ENCODE results near the gene RNF43.

Gene RNF43

DNA sequence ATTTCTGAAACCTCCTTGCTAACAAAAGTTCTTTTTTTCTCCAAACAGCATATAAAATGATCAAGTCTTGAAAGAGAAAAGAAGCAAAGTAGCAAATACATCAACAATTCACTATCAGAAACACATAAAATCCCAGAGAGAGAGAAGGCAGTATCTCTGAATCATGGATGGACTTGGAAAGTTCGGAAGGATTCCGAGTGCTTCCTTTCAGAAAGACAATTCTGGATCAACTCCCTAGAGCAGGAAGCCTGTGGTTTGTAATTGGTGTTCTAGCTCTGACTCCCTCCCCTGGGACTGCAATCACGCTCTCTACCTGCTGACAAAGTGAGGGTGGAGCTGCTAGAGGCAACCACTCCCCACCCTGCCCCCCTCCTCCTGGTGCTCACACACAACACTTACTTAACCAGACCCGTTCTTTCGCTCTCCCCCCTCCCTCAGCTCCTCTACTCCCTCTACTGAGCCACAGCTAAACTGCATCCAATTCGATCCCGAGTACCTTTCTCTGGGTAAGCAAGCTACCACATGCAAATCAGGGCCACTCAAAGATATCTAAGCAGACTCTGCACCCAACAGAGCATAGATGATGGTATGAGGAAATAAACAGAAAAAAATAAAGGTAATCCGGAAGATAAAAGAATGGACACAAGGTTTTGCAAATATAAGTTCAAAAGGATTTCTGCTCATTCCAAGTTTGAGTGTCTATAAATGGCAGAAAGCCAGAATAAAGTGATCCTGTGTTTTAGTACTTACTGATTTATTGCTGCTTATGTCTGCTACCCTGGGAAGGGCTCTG lies at the start of gene RNF43:
Gene RNF43 (minus strand): TSS at position 235 of the 793 bp plus-strand sequence. CDS start 1,957 bp downstream, outside the sequence.
- peak; percentile 70 for TF ChIP-seq CTCF (IDR thresholded peaks at IDR 0.05; ENCODE audit: extremely low read depth, missing control alignments)
- DNase-seq (ENCODE audit: low spot score), result peak; percentile 87

DNA sequence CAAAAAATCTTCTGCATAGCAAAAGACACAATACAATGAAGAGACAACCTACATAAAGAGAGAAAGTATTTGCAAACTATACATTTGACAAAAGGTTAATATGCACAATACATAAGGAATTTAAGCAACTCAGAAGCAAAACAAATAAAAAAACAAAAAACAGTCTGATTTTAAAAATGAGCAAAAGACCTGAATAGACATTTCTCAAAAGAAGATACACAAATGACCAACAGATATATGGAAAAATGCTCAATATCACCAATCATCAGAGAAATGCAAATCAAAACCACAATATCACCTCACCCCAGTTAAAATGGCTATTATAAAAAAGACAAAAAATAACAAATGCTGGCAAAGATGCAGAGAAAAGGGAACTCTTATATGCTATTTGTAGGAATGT lies 38.2 kb upstream of the RNF43 start:
- TF ChIP-seq CTCF (IDR thresholded peaks at IDR 0.05; ENCODE audit: extremely low read depth, missing control alignments), result no peak
- no peak for DNase-seq (ENCODE audit: low spot score)

DNA sequence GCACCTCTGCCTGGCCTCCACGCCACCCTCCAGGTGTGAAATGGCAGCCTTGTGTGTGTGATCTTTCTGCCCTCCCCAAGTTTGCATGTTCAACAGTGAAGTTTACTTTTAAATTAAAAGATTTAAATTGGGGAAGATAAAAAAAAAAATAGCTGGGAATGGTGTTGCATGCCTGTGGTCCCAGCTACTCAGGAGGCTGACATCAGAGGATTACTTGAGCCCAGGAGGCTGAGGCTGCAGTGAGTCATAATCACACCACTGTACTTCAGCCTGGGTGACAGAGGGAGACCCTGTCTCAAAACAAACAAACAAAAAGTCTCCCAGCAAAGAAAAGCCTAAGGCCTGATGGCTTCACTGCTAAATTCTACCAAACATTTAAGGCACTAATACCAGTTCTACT lies 35.4 kb upstream of the RNF43 start:
- no peak for DNase-seq (ENCODE audit: low spot score)
- no peak for TF ChIP-seq CTCF (IDR thresholded peaks at IDR 0.05; ENCODE audit: extremely low read depth, missing control alignments)

DNA sequence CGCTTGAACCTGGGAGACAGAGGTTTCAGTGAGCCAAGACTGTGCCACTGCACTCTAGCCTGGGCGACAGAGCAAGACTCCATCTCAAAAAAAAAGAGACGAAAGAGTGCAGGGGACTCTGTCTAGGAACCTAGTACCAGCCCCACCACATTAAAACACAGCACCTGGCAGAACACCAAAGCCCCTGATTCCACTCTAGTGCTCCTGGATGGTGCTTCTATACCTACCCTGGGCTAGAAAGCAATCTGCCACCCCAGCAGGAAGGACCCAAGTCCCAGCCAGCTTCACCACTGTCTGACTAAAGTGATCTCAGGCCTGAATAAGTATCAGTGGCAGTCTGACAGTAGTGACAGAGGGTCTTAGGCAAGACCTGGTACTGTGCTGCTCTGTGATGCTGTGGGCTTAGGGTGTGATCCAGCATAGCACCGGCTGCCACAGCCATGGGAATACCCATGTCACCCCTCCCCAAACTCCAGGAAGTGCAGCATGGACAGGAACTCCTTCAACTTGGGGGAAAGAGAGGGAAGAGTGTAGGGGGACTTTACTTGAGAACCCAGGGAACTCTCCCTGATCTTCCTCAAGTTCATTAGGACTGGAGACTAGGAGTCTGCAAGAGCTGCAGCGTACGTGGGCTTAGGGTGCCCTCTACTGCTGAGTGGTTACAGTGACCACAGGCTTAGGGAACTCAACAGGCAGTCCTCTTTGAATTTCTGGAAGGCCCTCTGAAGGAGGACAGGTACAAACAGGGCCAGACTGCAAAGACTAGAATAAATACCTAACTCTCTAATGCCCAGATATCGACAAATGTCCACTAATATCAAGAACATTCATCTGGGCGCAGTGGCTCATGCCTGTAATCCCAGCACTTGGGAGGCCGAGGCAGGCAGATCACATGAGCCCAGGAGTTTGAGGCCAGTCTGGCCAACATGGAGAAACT lies 30.0 kb upstream of the RNF43 start:
- peak; percentile 54 for TF ChIP-seq CTCF (IDR thresholded peaks at IDR 0.05; ENCODE audit: extremely low read depth, missing control alignments)
- DNase-seq (ENCODE audit: low spot score), result peak; percentile 72

DNA sequence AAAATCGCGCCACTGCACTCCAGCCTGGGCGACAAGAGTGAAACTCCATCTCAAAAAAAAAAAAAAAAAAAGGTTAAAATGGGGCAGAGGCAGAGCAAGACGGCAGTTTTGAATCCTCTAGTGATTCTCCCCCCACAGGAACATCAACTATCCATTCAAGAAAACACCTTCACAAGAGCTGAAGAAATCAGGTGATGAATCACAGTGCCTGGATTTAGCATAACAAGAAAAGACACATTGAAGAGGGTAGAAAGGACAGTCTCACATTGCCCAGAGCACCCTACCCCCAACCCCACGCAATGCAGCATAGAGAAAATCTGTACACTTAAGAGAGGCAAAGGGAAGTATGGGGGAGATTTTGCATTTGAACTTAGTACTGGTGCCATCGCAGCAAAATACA lies 28.8 kb upstream of the RNF43 start:
- no peak for TF ChIP-seq CTCF (IDR thresholded peaks at IDR 0.05; ENCODE audit: extremely low read depth, missing control alignments)

DNA sequence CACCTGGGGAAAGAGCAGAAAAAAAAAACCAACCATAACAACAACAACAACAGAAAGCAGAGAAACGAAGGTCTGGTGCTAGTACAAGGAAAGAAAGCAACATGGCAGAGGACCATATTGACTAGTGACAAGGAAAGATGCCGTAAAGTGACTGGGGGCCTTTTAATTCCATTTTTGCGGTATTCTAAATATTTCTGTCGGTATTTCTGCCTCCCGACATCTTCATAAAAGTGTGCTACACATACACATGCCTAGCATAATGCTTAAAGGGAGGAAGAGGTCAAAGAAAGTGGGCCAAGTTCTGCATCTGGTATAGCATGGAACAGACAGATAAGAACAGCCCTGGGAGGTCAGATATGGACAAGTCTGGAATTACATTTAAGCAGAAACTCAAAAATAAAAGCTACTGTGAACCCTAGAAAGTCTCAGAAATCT lies 19.5 kb upstream of the RNF43 start:
- no peak for DNase-seq (ENCODE audit: low spot score)
- TF ChIP-seq CTCF (IDR thresholded peaks at IDR 0.05; ENCODE audit: extremely low read depth, missing control alignments), result no peak

More for the DNA sequence above, 28.8 kb upstream of the RNF43 start:
- DNase-seq (ENCODE audit: low spot score), result no peak

GRCh38 chr17:58436245-58436644 lies 18.9 kb upstream of the RNF43 start:
- TF ChIP-seq CTCF (IDR thresholded peaks at IDR 0.05; ENCODE audit: extremely low read depth, missing control alignments), result no peak
- no peak for DNase-seq (ENCODE audit: low spot score)

All from GM20000 (cell line).